Trophoblast cell (in vitro differentiated cells and primary cell): ENCODE data around the gene MT4.
A peak's percentile ranks its signal among the peaks of the same experiment; 100 is the strongest.

Experiments used
- DNase-seq, 2 donors: peaks; one replicate each; pipeline ENCODE4 v3.0.0-alpha.2; 2016
- H2AFZ ChIP-seq: 2 replicates; pipeline ENCODE4 v1.6.1; 2013; ENCODE audit warnings: low read length, moderate library complexity, mild to moderate bottlenecking; ENCODE audit not compliant: insufficient read depth, poor library complexity
- H2AK5ac ChIP-seq: 2 replicates; pipeline ENCODE4 v1.6.1; 2013; ENCODE audit warnings: mild to moderate bottlenecking, low read length
- H2BK120ac ChIP-seq: 2 replicates; pipeline ENCODE4 v1.6.1; 2013; ENCODE audit warnings: low read length, mild to moderate bottlenecking, moderate library complexity; ENCODE audit not compliant: insufficient read depth, poor library complexity
- H2BK12ac ChIP-seq: 2 replicates; pipeline ENCODE4 v1.6.1; 2013; ENCODE audit warnings: mild to moderate bottlenecking, low read length, moderate library complexity
- H2BK5ac ChIP-seq: 2 replicates; pipeline ENCODE4 v1.6.1; 2013; ENCODE audit warnings: low read length, low read depth, moderate library complexity, mild to moderate bottlenecking; ENCODE audit not compliant: poor library complexity
- H3K14ac ChIP-seq: 2 replicates; pipeline ENCODE4 v1.6.1; 2013; ENCODE audit warnings: mild to moderate bottlenecking, low read length
- H3K18ac ChIP-seq: 2 replicates; pipeline ENCODE4 v1.6.1; 2013; ENCODE audit warnings: mild to moderate bottlenecking, low read length
- H3K23ac ChIP-seq: 2 replicates; pipeline ENCODE4 v1.6.1; 2013; ENCODE audit warnings: low read length
- H3K27ac ChIP-seq: 2 replicates; pipeline ENCODE4 v1.5.1; 2013; ENCODE audit warnings: low read depth, mild to moderate bottlenecking, inconsistent platforms, low read length, moderate library complexity
- H3K27me3 ChIP-seq: 2 replicates; pipeline ENCODE4 v1.6.1; 2013; ENCODE audit warnings: inconsistent platforms, mild to moderate bottlenecking, low read length, moderate library complexity; ENCODE audit not compliant: insufficient read depth
- H3K36me3 ChIP-seq, 2 experiments: 1 replicate in 1 of 2; 2 replicates in 1 of 2; pipeline ENCODE4 v1.6.1; 2013; ENCODE audit warnings: low read length in 2 of 2, mild to moderate bottlenecking in 2 of 2, moderate library complexity in 1 of 2; ENCODE audit not compliant: insufficient read depth in 2 of 2, control insufficient read depth in 1 of 2
- H3K4ac ChIP-seq: 2 replicates; pipeline ENCODE4 v1.6.1; 2013; ENCODE audit warnings: low read depth, mild to moderate bottlenecking, low read length, moderate library complexity
- H3K4me1 ChIP-seq, 2 experiments: 1 replicate in 1 of 2; 2 replicates in 1 of 2; pipeline ENCODE4 v1.6.1; 2013; ENCODE audit warnings: low read length in 2 of 2, mild to moderate bottlenecking in 2 of 2, moderate library complexity in 1 of 2; ENCODE audit not compliant: insufficient read depth in 2 of 2, control insufficient read depth in 1 of 2
- H3K4me2 ChIP-seq: 2 replicates; pipeline ENCODE4 v1.6.1; 2013; ENCODE audit warnings: inconsistent platforms, mild to moderate bottlenecking, low read length, moderate library complexity
- H3K4me3 ChIP-seq: 2 replicates; pipeline ENCODE4 v1.5.1; 2013; ENCODE audit warnings: mild to moderate bottlenecking, low read depth, low read length, inconsistent platforms
- H3K79me1 ChIP-seq: one replicate; pipeline ENCODE4 v1.6.1; 2013; ENCODE audit warnings: low read length
- H3K79me2 ChIP-seq: 2 replicates; pipeline ENCODE4 v1.6.1; 2013; ENCODE audit warnings: low read length, mild to moderate bottlenecking; ENCODE audit not compliant: control insufficient read depth, insufficient read depth, poor library complexity
- H3K9ac ChIP-seq: 2 replicates; pipeline ENCODE4 v1.6.1; 2013; ENCODE audit warnings: mild to moderate bottlenecking, low read length
- H3K9me3 ChIP-seq: 2 replicates; pipeline ENCODE4 v1.6.1; 2013; ENCODE audit warnings: low read depth, mild to moderate bottlenecking, control low read depth, inconsistent platforms, low read length; ENCODE audit not compliant: insufficient read depth
- H4K12ac ChIP-seq: 2 replicates; pipeline ENCODE4 v1.6.1; 2013; ENCODE audit warnings: low read depth, mild to moderate bottlenecking, low read length, moderate library complexity
- H4K8ac ChIP-seq: 2 replicates; pipeline ENCODE4 v1.6.1; 2013; ENCODE audit warnings: low read depth, mild to moderate bottlenecking, low read length, moderate library complexity
- H4K91ac ChIP-seq: one replicate; pipeline ENCODE4 v1.6.1; 2013; ENCODE audit warnings: low read depth, mild to moderate bottlenecking, low read length, moderate library complexity
- WGBS: extraction: QIAGEN DNeasy Blood & Tissue Kit; methylation state at CpG from one replicate; pipeline ENCODE4 v1.1.7; 2013; ENCODE audit warnings: missing lambda C conversion rate; ENCODE audit not compliant: insufficient read length, insufficient coverage; ENCODE audit errors: extremely low coverage; 5-methylcytosine and 5-hydroxymethylcytosine counted together

The MT4 gene

GRCh38 chr16:56532714-56533113, 32.2 kb upstream of the MT4 start:
- no CpG with 5 or more reads among the region's 4 CpGs for WGBS
- H3K27ac ChIP-seq: no peak overlapping the region

GRCh38 chr16:56534847-56535383, 30.0 kb upstream of the MT4 start:
- WGBS: no CpG with 5 or more reads among the region's 8 CpGs

More at GRCh38 chr16:56532714-56533113, 32.2 kb upstream of the MT4 start:
- Histone ChIP-seq H3K14ac (no peak overlapping the region), H3K4ac (no peak overlapping the region), H3K9me3 (no peaks in the 10 kb centered on the region), H3K4me1 (no peaks in the 10 kb centered on the region), H4K91ac (no peak overlapping the region), H2BK12ac (no peak overlapping the region), H3K79me2 (no peaks in the 10 kb centered on the region), H3K23ac (no peak overlapping the region), H4K12ac (no peak overlapping the region), H4K8ac (no peak overlapping the region), H2AFZ (no peak overlapping the region), H2BK120ac (no peak overlapping the region), H3K79me1 (no peaks in the 10 kb centered on the region), H2AK5ac (no peak overlapping the region), H3K36me3 (no peaks in the 10 kb centered on the region), H3K27me3 (no peaks in the 10 kb centered on the region), H2BK5ac (no peak overlapping the region), H3K9ac (no peak overlapping the region), H3K4me3 (no peak overlapping the region), H3K4me2 (no peak overlapping the region), H3K18ac (no peak overlapping the region)
- DNase-seq: no peak

DNA sequence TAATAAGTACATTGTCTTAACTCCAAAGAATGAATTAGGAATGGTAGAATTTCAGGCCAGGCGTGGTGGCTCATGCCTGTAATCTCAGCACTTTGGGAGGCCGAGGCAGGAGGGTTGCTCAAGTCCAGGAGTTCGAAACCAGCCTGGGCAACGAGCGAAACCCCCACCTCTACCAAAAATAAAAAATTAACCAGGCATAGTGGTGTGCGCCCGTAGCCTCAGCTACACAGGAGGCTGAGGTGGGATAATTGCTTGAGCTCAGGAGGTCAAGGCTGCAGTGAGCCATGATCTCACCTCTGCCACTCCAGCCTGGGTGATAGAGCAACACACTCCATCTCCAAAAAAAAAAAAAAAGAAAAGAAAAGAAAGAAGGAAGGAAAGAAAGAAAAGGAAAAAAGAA, 26.5 kb upstream of the MT4 start:
- Histone ChIP-seq H2BK120ac (no peak overlapping the region), H3K4me2 (no peak overlapping the region), H3K36me3 (no peaks in the 10 kb centered on the region), H3K79me2 (no peaks in the 10 kb centered on the region), H3K4me3 (no peak overlapping the region), H3K27me3 (no peaks in the 10 kb centered on the region), H3K9me3 (peaks cover 2% of the 10 kb centered on the region), H3K9ac (no peak overlapping the region), H4K12ac (no peak overlapping the region), H3K4me1 (no peaks in the 10 kb centered on the region), H3K14ac (no peak overlapping the region), H3K18ac (no peak overlapping the region), H2AFZ (no peak overlapping the region), H2BK5ac (no peak overlapping the region), H3K27ac (no peak overlapping the region), H3K4ac (no peak overlapping the region), H2BK12ac (no peak overlapping the region), H4K91ac (no peak overlapping the region), H3K79me1 (no peaks in the 10 kb centered on the region), H3K23ac (no peak overlapping the region), H4K8ac (no peak overlapping the region), H2AK5ac (no peak overlapping the region)
- no peak for DNase-seq
- WGBS: no CpG with 5 or more reads among the region's 7 CpGs

More at GRCh38 chr16:56534847-56535383, 30.0 kb upstream of the MT4 start:
- Histone ChIP-seq H3K79me2 (no peaks in the 10 kb centered on the region), H3K27ac (no peak overlapping the region), H3K4me1 (no peaks in the 10 kb centered on the region), H3K14ac (no peak overlapping the region), H3K9me3 (no peaks in the 10 kb centered on the region), H4K91ac (no peak overlapping the region), H3K23ac (no peak overlapping the region), H2AFZ (no peak overlapping the region), H3K4me3 (no peak overlapping the region), H4K12ac (no peak overlapping the region), H2BK12ac (no peak overlapping the region), H2AK5ac (no peak overlapping the region), H3K27me3 (no peaks in the 10 kb centered on the region), H3K9ac (no peak overlapping the region), H3K36me3 (no peaks in the 10 kb centered on the region), H3K4ac (no peak overlapping the region), H3K4me2 (no peak overlapping the region), H2BK120ac (no peak overlapping the region), H2BK5ac (no peak overlapping the region), H4K8ac (no peak overlapping the region), H3K18ac (no peak overlapping the region), H3K79me1 (no peaks in the 10 kb centered on the region)
- peak in 1 of 2 donors; percentile 32 for DNase-seq

DNA sequence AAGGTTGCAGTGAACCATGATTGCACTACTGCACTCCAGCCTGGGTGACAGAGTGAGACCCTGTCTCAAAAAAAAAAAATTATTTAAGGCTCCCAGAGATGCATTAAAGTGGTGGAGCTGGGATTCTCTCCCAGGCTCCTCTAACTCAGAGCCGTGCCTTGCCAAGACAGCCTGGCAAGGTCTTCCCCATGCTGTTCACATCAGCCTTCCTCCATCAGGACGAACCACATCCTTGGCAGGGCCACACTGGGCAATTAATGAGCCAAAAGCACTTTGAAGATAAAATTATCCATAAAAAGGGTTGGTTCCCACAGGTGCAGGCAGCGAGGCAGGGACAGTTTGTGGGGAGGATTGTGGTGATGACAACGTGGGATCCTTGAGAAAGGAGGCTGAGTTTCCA, 25.2 kb upstream of the MT4 start:
- Histone ChIP-seq H3K36me3 (no peaks in the 10 kb centered on the region), H4K12ac (no peak overlapping the region), H3K79me1 (no peaks in the 10 kb centered on the region), H3K14ac (no peak overlapping the region), H3K9ac (no peak overlapping the region), H2BK120ac (no peak overlapping the region), H3K4ac (no peak overlapping the region), H3K4me1 (no peaks in the 10 kb centered on the region), H4K8ac (no peak overlapping the region), H3K79me2 (no peaks in the 10 kb centered on the region), H2BK5ac (no peak overlapping the region), H2BK12ac (no peak overlapping the region), H3K4me3 (no peak overlapping the region), H3K27ac (no peak overlapping the region), H3K9me3 (peaks cover 2% of the 10 kb centered on the region), H4K91ac (no peak overlapping the region), H2AK5ac (no peak overlapping the region), H2AFZ (no peak overlapping the region), H3K18ac (no peak overlapping the region), H3K4me2 (no peak overlapping the region), H3K23ac (no peak overlapping the region), H3K27me3 (no peaks in the 10 kb centered on the region)
- DNase-seq: no peak
- no CpG with 5 or more reads among the region's 4 CpGs for WGBS
